ENCODE measurements around the gene GPI.
"Not testable (repeated sequence)": the region's sequence is repeated elsewhere in the genome, so short reads cannot be mapped to it uniquely, and the experiment has no call there.

The GPI gene

GRCh38 chr19:34327851-34328250 is 37.1 kb upstream of the GPI start:
- DNase-seq (ENCODE audit: low spot score): no peak
- in situ Hi-C loops (cut with MboI; ENCODE audit: low sequenced_read_pairs, unreplicated experiment): no loop called here
- TF ChIP-seq CTCF (IDR thresholded peaks at IDR 0.05; ENCODE audit: borderline replicate concordance, control extremely low read depth, extremely low read depth, insufficient read depth, missing control alignments): no peak

GRCh38 chr19:34328982-34329381 is 36.0 kb upstream of the GPI start:
- in situ Hi-C loops (cut with MboI; ENCODE audit: low sequenced_read_pairs, unreplicated experiment): no loop called here
- DNase-seq (ENCODE audit: low spot score): no peak
- no peak for TF ChIP-seq CTCF (IDR thresholded peaks at IDR 0.05; ENCODE audit: borderline replicate concordance, control extremely low read depth, extremely low read depth, insufficient read depth, missing control alignments)

GRCh38 chr19:34330116-34330515 is 34.9 kb upstream of the GPI start:
- no peak for TF ChIP-seq CTCF (IDR thresholded peaks at IDR 0.05; ENCODE audit: borderline replicate concordance, control extremely low read depth, extremely low read depth, insufficient read depth, missing control alignments)
- DNase-seq (ENCODE audit: low spot score): no peak
- in situ Hi-C loops (cut with MboI; ENCODE audit: low sequenced_read_pairs, unreplicated experiment): no loop called here

- in situ Hi-C loops (cut with MboI; ENCODE audit: low sequenced_read_pairs, unreplicated experiment); DNase-seq (ENCODE audit: low spot score): not testable (repeated sequence)
Measured at GRCh38 chr19:34330596-34330995, 34.4 kb upstream of the GPI start.

- in situ Hi-C loops (cut with MboI; ENCODE audit: low sequenced_read_pairs, unreplicated experiment): not testable (repeated sequence)
Measured at GRCh38 chr19:34331596-34331995, 33.4 kb upstream of the GPI start.

GRCh38 chr19:34332027-34332760 is 32.8 kb upstream of the GPI start:
- no peak for TF ChIP-seq CTCF (IDR thresholded peaks at IDR 0.05; ENCODE audit: borderline replicate concordance, control extremely low read depth, extremely low read depth, insufficient read depth, missing control alignments)
- DNase-seq (ENCODE audit: low spot score): no peak
- in situ Hi-C loops (cut with MboI; ENCODE audit: low sequenced_read_pairs, unreplicated experiment): no loop called here

More at GRCh38 chr19:34331596-34331995, 33.4 kb upstream of the GPI start:
- not testable (repeated sequence) for DNase-seq (ENCODE audit: low spot score)

- no peak for TF ChIP-seq CTCF (IDR thresholded peaks at IDR 0.05; ENCODE audit: borderline replicate concordance, control extremely low read depth, extremely low read depth, insufficient read depth, missing control alignments)
- in situ Hi-C loops (cut with MboI; ENCODE audit: low sequenced_read_pairs, unreplicated experiment): no loop called here
- DNase-seq (ENCODE audit: low spot score): no peak
Measured at GRCh38 chr19:34335914-34336313, 29.1 kb upstream of the GPI start.
